H9 (cell line): Measurements from ENCODE around the gene GUF1. TPM values are rescaled to one million over a fixed set of nuclear protein-coding genes. Genes with fewer than 3 reads are reported as not detected.

Experiments
- DNase-seq: peaks from one replicate; pipeline ENCODE4 v3.0.0-alpha.2; 2017
- H2AFZ ChIP-seq: one replicate; pipeline ENCODE4 v1.6.1; 2013; ENCODE audit warnings: mild to moderate bottlenecking, low read length, control low read depth, moderate library complexity
- H2AK5ac ChIP-seq: 2 replicates; pipeline ENCODE4 v1.6.1; 2013; ENCODE audit warnings: low read length, control low read depth, mixed read lengths; ENCODE audit not compliant: insufficient read length
- H2BK120ac ChIP-seq: one replicate; pipeline ENCODE4 v1.6.1; 2013; ENCODE audit warnings: low read depth, mild to moderate bottlenecking, low read length, control low read depth, inconsistent platforms; ENCODE audit not compliant: poor library complexity, severe bottlenecking
- H2BK12ac ChIP-seq: 2 replicates; pipeline ENCODE4 v1.6.1; 2013; ENCODE audit warnings: low read length, control low read depth, mixed read lengths, low read depth; ENCODE audit not compliant: insufficient read length
- H2BK15ac ChIP-seq: 2 replicates; pipeline ENCODE4 v1.6.1; 2013; ENCODE audit warnings: low read depth, low read length, control low read depth
- H2BK20ac ChIP-seq: one replicate; pipeline ENCODE4 v1.6.1; 2013; ENCODE audit warnings: low read depth, mild to moderate bottlenecking, low read length, control low read depth, inconsistent platforms; ENCODE audit not compliant: poor library complexity, severe bottlenecking
- H2BK5ac ChIP-seq: 2 replicates; pipeline ENCODE4 v1.6.1; 2013; ENCODE audit warnings: low read length, control low read depth, mixed read lengths; ENCODE audit not compliant: insufficient read length
- H3K14ac ChIP-seq: 2 replicates; pipeline ENCODE4 v1.6.1; 2013; ENCODE audit warnings: low read length, control low read depth; ENCODE audit not compliant: insufficient read depth
- H3K18ac ChIP-seq: 2 replicates; pipeline ENCODE4 v1.6.1; 2013; ENCODE audit warnings: low read depth, mild to moderate bottlenecking, mixed read lengths, low read length, control low read depth; ENCODE audit not compliant: insufficient read length
- H3K23ac ChIP-seq: 2 replicates; pipeline ENCODE4 v1.6.1; 2013; ENCODE audit warnings: low read length, control low read depth, mixed read lengths, low read depth; ENCODE audit not compliant: insufficient read length
- H3K23me2 ChIP-seq: 2 replicates; pipeline ENCODE4 v1.6.1; 2013; ENCODE audit warnings: low read depth, mild to moderate bottlenecking, mixed read lengths, low read length, control low read depth; ENCODE audit not compliant: insufficient read length, poor library complexity, severe bottlenecking
- H3K27ac ChIP-seq: 2 replicates; pipeline ENCODE4 v1.5.1; 2013; ENCODE audit warnings: low read length, control low read depth, mixed read lengths, low read depth; ENCODE audit not compliant: insufficient read length
- H3K27me3 ChIP-seq: 2 replicates; pipeline ENCODE4 v1.6.1; 2013; ENCODE audit warnings: low read length, control low read depth, inconsistent platforms; ENCODE audit not compliant: insufficient read depth
- H3K4ac ChIP-seq: 2 replicates; pipeline ENCODE4 v1.6.1; 2013; ENCODE audit warnings: low read depth, mild to moderate bottlenecking, control low read depth, inconsistent platforms, low read length, moderate library complexity
- H3K4me1 ChIP-seq: 2 replicates; pipeline ENCODE4 v1.6.1; 2013; ENCODE audit warnings: low read length, control low read depth, inconsistent platforms; ENCODE audit not compliant: insufficient read depth
- H3K4me2 ChIP-seq: 2 replicates; pipeline ENCODE4 v1.6.1; 2013; ENCODE audit warnings: low read length, control low read depth, mixed read lengths; ENCODE audit not compliant: insufficient read length, insufficient read depth
- H3K56ac ChIP-seq: 2 replicates; pipeline ENCODE4 v1.6.1; 2013; ENCODE audit warnings: low read depth, mild to moderate bottlenecking, mixed read lengths, low read length, control low read depth; ENCODE audit not compliant: insufficient read length
- H3K79me1 ChIP-seq: 2 replicates; pipeline ENCODE4 v1.6.1; 2013; ENCODE audit warnings: low read depth, mild to moderate bottlenecking, moderate library complexity, low read length, control low read depth, inconsistent platforms; ENCODE audit not compliant: insufficient read depth, poor library complexity, severe bottlenecking
- H3K79me2 ChIP-seq: 2 replicates; pipeline ENCODE4 v1.6.1; 2013; ENCODE audit warnings: low read length, control low read depth, inconsistent platforms; ENCODE audit not compliant: insufficient read depth
- H3K9ac ChIP-seq: 2 replicates; pipeline ENCODE4 v1.6.1; 2013; ENCODE audit warnings: low read length, control low read depth, mixed read lengths; ENCODE audit not compliant: insufficient read length; ENCODE audit errors: extremely low read depth
- H3K9me3 ChIP-seq: one replicate; pipeline ENCODE4 v1.6.1; 2013; ENCODE audit warnings: low read depth, low read length, inconsistent platforms; ENCODE audit not compliant: control insufficient read depth
- H3T11ph ChIP-seq: one replicate; pipeline ENCODE4 v1.6.1; 2013; ENCODE audit warnings: mild to moderate bottlenecking, low read length, control low read depth, inconsistent platforms
- H4K20me1 ChIP-seq: one replicate; pipeline ENCODE4 v1.6.1; 2013; ENCODE audit not compliant: control insufficient read depth, insufficient read length, insufficient read depth
- H4K5ac ChIP-seq: 2 replicates; pipeline ENCODE4 v1.6.1; 2013; ENCODE audit warnings: low read depth, mild to moderate bottlenecking, mixed read lengths, low read length, control low read depth; ENCODE audit not compliant: insufficient read length
- H4K8ac ChIP-seq: replicated peaks from 2 replicates; pipeline ENCODE4 v1.6.1; 2013; ENCODE audit warnings: low read length, control low read depth, mixed read lengths, low read depth; ENCODE audit not compliant: insufficient read length
- H4K91ac ChIP-seq: 2 replicates; pipeline ENCODE4 v1.6.1; 2013; ENCODE audit warnings: low read depth, mild to moderate bottlenecking, moderate library complexity, mixed read lengths, low read length, control low read depth; ENCODE audit not compliant: insufficient read length
- H3K27ac Mint-ChIP-seq, 3 experiments: 2 replicates in 2 of 3; 3 replicates in 1 of 3; pipeline ENCODE4 v1.8.0; 2020 to 2021; ENCODE audit warnings: mixed read lengths in 3 of 3, mild to moderate bottlenecking in 1 of 3, moderate library complexity in 1 of 3
- H3K27me3 Mint-ChIP-seq: 2 replicates; pipeline ENCODE4 v1.8.0; 2021; ENCODE audit warnings: low read depth, mild to moderate bottlenecking, moderate library complexity, mixed read lengths
- H3K36me3 Mint-ChIP-seq, 3 experiments: 2 replicates in 2 of 3; 3 replicates in 1 of 3; pipeline ENCODE4 v1.8.0; 2020 to 2021; ENCODE audit warnings: low read depth in 3 of 3, mixed read lengths in 3 of 3; ENCODE audit not compliant: insufficient read depth in 1 of 3
- H3K4me1 Mint-ChIP-seq, 2 experiments: 2 replicates each; pipeline ENCODE4 v1.8.0; 2020; ENCODE audit warnings: mixed read lengths in 2 of 2
- H3K4me3 Mint-ChIP-seq, 2 experiments: 2 replicates in 1 of 2; 3 replicates in 1 of 2; pipeline ENCODE4 v1.8.0; 2020 to 2021; ENCODE audit warnings: mild to moderate bottlenecking in 2 of 2, mixed read lengths in 2 of 2, moderate library complexity in 1 of 2
- H3K9me3 Mint-ChIP-seq, 2 experiments: 2 replicates in 1 of 2; 3 replicates in 1 of 2; pipeline ENCODE4 v1.8.0; 2020; ENCODE audit warnings: mild to moderate bottlenecking in 2 of 2, mixed read lengths in 2 of 2, moderate library complexity in 1 of 2
- CTCF ChIP-seq: fragments of 200-600 bp; sonication (generic); conservative IDR thresholded peaks from 3 replicates; pipeline ENCODE4 v1.8.0; 2021; ENCODE audit warnings: antibody characterized with exemption, mild to moderate bottlenecking
- WGBS: extraction: QIAGEN DNeasy Blood & Tissue Kit; methylation state at CpG from one replicate; pipeline ENCODE4 v1.1.7; 2013; ENCODE audit warnings: missing lambda C conversion rate, low lambda C conversion rate, mixed read lengths; ENCODE audit not compliant: insufficient read length; ENCODE audit errors: extremely low coverage; 5-methylcytosine and 5-hydroxymethylcytosine counted together
- total RNA-seq: library from RNA; stranded (reverse); gene quantifications from 2 replicates; pipeline ENCODE4 v1.2.1, GENCODE V29; 2021

Gene GUF1
- total RNA-seq, 1 experiment from 2014 or later, result 38.6 TPM

- H3K27ac ChIP-seq, result no peak overlapping the region
- H3K79me2 ChIP-seq, result no peaks in the 10 kb centered on the region
- H2BK5ac ChIP-seq, result no peak overlapping the region
- H3K4me3 Mint-ChIP-seq, result no peak overlapping the region
- H3K18ac ChIP-seq, result no peak overlapping the region
- no peaks in the 10 kb centered on the region for H3K4me1 Mint-ChIP-seq
- no peaks in the 10 kb centered on the region for H3K27me3 Mint-ChIP-seq
- H2BK12ac ChIP-seq, result no peak overlapping the region
- H2AFZ ChIP-seq, result no peak overlapping the region
- no peak overlapping the region for H3K23ac ChIP-seq
- no peak overlapping the region for H3K27ac Mint-ChIP-seq
- H3K27me3 ChIP-seq, result no peaks in the 10 kb centered on the region
- no peak overlapping the region for H4K91ac ChIP-seq
- no peaks in the 10 kb centered on the region for H3K23me2 ChIP-seq
- H3K79me1 ChIP-seq, result no peaks in the 10 kb centered on the region
- H2BK120ac ChIP-seq, result no peak overlapping the region
- no CpG with 5 or more reads among the region's 8 CpGs for WGBS
- H3K36me3 Mint-ChIP-seq, result no peaks in the 10 kb centered on the region
- no peak overlapping the region for H2BK20ac ChIP-seq
- H3K56ac ChIP-seq, result no peak overlapping the region
- no peaks in the 10 kb centered on the region for H3K4me1 ChIP-seq
- no peak overlapping the region for H3K9ac ChIP-seq
- no peak overlapping the region for H3K14ac ChIP-seq
- H4K5ac ChIP-seq, result no peak overlapping the region
- 0 out of 5 replicates have a peak, but pooled peaks cover 0 to under 1% of the 10 kb centered on the region in 2 experiments for H3K9me3 Mint-ChIP-seq
- no peaks in the 10 kb centered on the region for H4K20me1 ChIP-seq
- no peak overlapping the region for H3T11ph ChIP-seq
- DNase-seq, result no peak
- H2BK15ac ChIP-seq, result no peak overlapping the region
- no peak overlapping the region for H4K8ac ChIP-seq
- TF ChIP-seq CTCF, result no peak
- H3K4ac ChIP-seq, result no peak overlapping the region
- no peak overlapping the region for H2AK5ac ChIP-seq
- no peak overlapping the region for H3K4me2 ChIP-seq
- no peaks in the 10 kb centered on the region for H3K9me3 ChIP-seq
Measured at GRCh38 chr4:44632733-44633132, 45.5 kb upstream of the GUF1 start.
